ENCODE results near the gene MAMLD1. TPM values are rescaled to one million over a fixed set of nuclear protein-coding genes. Genes with fewer than 3 reads are reported as not detected.

The MAMLD1 gene
- total RNA-seq, 2 donors from 2014 or later: 7.9 to 8.3 TPM

GRCh38 chrX:150408561-150408960 is 45.4 kb downstream of the MAMLD1 start:
- Histone ChIP-seq H3K4me1 (ENCODE audit: control insufficient read depth in 1 of 2, low read depth in 2 of 2) (no peaks in the 10 kb centered on the region), H3K27me3 (replicated peaks; ENCODE audit: insufficient read depth) (no peaks in the 10 kb centered on the region), H3K9me3 (no peaks in the 10 kb centered on the region), H3K27ac (no peak overlapping the region), H3K4me3 (no peak overlapping the region), H3K36me3 (no peaks in the 10 kb centered on the region)
- DNase-seq (ENCODE audit: low spot score) (no peak), ATAC-seq (ENCODE audit: insufficient number of reproducible peaks, low FRiP score, low read depth) (no peak)
- TF ChIP-seq CTCF (IDR thresholded peaks at IDR 0.05): no peak

- H3K27me3 ChIP-seq (replicated peaks; ENCODE audit: insufficient read depth): no peaks in the 10 kb centered on the region
- no peak overlapping the region for H3K27ac ChIP-seq
- TF ChIP-seq CTCF (IDR thresholded peaks at IDR 0.05): no peak
- H3K4me1 ChIP-seq (ENCODE audit: control insufficient read depth in 1 of 2, low read depth in 2 of 2): no peaks in the 10 kb centered on the region
- no peak overlapping the region for H3K4me3 ChIP-seq
- DNase-seq (ENCODE audit: low spot score) (no peak), ATAC-seq (ENCODE audit: insufficient number of reproducible peaks, low FRiP score, low read depth) (no peak)
- H3K36me3 ChIP-seq: no peaks in the 10 kb centered on the region
- no peaks in the 10 kb centered on the region for H3K9me3 ChIP-seq
These were observed 46.4 kb downstream of the MAMLD1 start for GRCh38 chrX:150409486-150409885.

GRCh38 chrX:150409964-150410363 is 46.8 kb downstream of the MAMLD1 start:
- ATAC-seq (ENCODE audit: insufficient number of reproducible peaks, low FRiP score, low read depth): no peak

GRCh38 chrX:150410513-150410912 is 47.4 kb downstream of the MAMLD1 start:
- DNase-seq (ENCODE audit: low spot score) (no peak), ATAC-seq (ENCODE audit: insufficient number of reproducible peaks, low FRiP score, low read depth) (no peak)
- Histone ChIP-seq H3K27ac (no peak overlapping the region), H3K9me3 (no peaks in the 10 kb centered on the region), H3K4me1 (ENCODE audit: control insufficient read depth in 1 of 2, low read depth in 2 of 2) (no peaks in the 10 kb centered on the region), H3K27me3 (replicated peaks; ENCODE audit: insufficient read depth) (no peaks in the 10 kb centered on the region), H3K36me3 (no peaks in the 10 kb centered on the region), H3K4me3 (no peak overlapping the region)
- no peak for TF ChIP-seq CTCF (IDR thresholded peaks at IDR 0.05)

More at GRCh38 chrX:150409964-150410363, 46.8 kb downstream of the MAMLD1 start:
- DNase-seq (ENCODE audit: low spot score): no peak
- H3K27ac ChIP-seq: no peak overlapping the region
- no peak overlapping the region for H3K4me3 ChIP-seq
- no peaks in the 10 kb centered on the region for H3K27me3 ChIP-seq (replicated peaks; ENCODE audit: insufficient read depth)
- H3K36me3 ChIP-seq: no peaks in the 10 kb centered on the region
- no peak for TF ChIP-seq CTCF (IDR thresholded peaks at IDR 0.05)
- H3K4me1 ChIP-seq (ENCODE audit: control insufficient read depth in 1 of 2, low read depth in 2 of 2): no peaks in the 10 kb centered on the region
- H3K9me3 ChIP-seq: no peaks in the 10 kb centered on the region

GRCh38 chrX:150411656-150412055 is 48.5 kb downstream of the MAMLD1 start:
- Histone ChIP-seq H3K4me3 (no peak overlapping the region), H3K27ac (no peak overlapping the region), H3K4me1 (ENCODE audit: control insufficient read depth in 1 of 2, low read depth in 2 of 2) (no peaks in the 10 kb centered on the region), H3K27me3 (replicated peaks; ENCODE audit: insufficient read depth) (no peaks in the 10 kb centered on the region), H3K36me3 (no peaks in the 10 kb centered on the region), H3K9me3 (no peaks in the 10 kb centered on the region)
- TF ChIP-seq CTCF (IDR thresholded peaks at IDR 0.05): no peak
- DNase-seq (ENCODE audit: low spot score) (no peak), ATAC-seq (ENCODE audit: insufficient number of reproducible peaks, low FRiP score, low read depth) (no peak)

Data from thoracic aorta (tissue), 2 donors.